Hepatocyte (in vitro differentiated cells): ENCODE data around the gene ACP7. TPM values are rescaled to one million over a fixed set of nuclear protein-coding genes. Genes with fewer than 3 reads are reported as not detected.

ENCODE experiments used
- DNase-seq: peaks from one replicate; pipeline ENCODE4 v3.0.0-alpha.2; 2016; ENCODE audit warnings: low spot score
- H2AFZ ChIP-seq: fragments of 200-600 bp; sonication (generic); 2 replicates; pipeline ENCODE4 v1.6.0; 2016; ENCODE audit warnings: antibody characterized with exemption, mild to moderate bottlenecking
- H3K27ac ChIP-seq: fragments of 200-600 bp; sonication (generic); 2 replicates; pipeline ENCODE4 v1.5.1; 2016; ENCODE audit warnings: mild to moderate bottlenecking
- H3K27me3 ChIP-seq: fragments of 200-600 bp; sonication (generic); 2 replicates; pipeline ENCODE4 v1.6.1; 2016
- H3K36me3 ChIP-seq: fragments of 200-600 bp; sonication (generic); replicated peaks from 2 replicates; pipeline ENCODE4 v1.5.1; 2016; ENCODE audit warnings: low read depth; ENCODE audit not compliant: insufficient read depth
- H3K4me1 ChIP-seq: fragments of 200-600 bp; sonication (generic); 2 replicates; pipeline ENCODE4 v1.5.1; 2016; ENCODE audit warnings: mild to moderate bottlenecking, moderate library complexity; ENCODE audit not compliant: insufficient read depth
- H3K4me2 ChIP-seq: fragments of 200-600 bp; sonication (generic); 2 replicates; pipeline ENCODE4 v1.6.0; 2016
- H3K4me3 ChIP-seq: fragments of 200-600 bp; sonication (generic); 2 replicates; pipeline ENCODE4 v1.5.1; 2016; ENCODE audit warnings: mild to moderate bottlenecking
- H3K79me2 ChIP-seq: fragments of 200-600 bp; sonication (generic); 2 replicates; pipeline ENCODE4 v1.6.0; 2017; ENCODE audit warnings: mild to moderate bottlenecking
- H3K9me2 ChIP-seq: fragments of 200-600 bp; sonication (generic); replicated peaks from 2 replicates; pipeline ENCODE4 v1.6.0; 2017; ENCODE audit warnings: mild to moderate bottlenecking; ENCODE audit not compliant: insufficient read depth
- H3K9me3 ChIP-seq: fragments of 200-600 bp; sonication (generic); 2 replicates; pipeline ENCODE4 v1.5.1; 2016; ENCODE audit warnings: low read depth, mild to moderate bottlenecking
- H4K20me1 ChIP-seq: fragments of 200-600 bp; sonication (generic); 2 replicates; pipeline ENCODE4 v1.6.0; 2016; ENCODE audit warnings: mild to moderate bottlenecking; ENCODE audit not compliant: insufficient read depth, poor library complexity, severe bottlenecking
- EZH2 ChIP-seq: fragments of 200-600 bp; sonication (generic); IDR thresholded peaks from 2 replicates; pipeline ENCODE4 v1.6.1; 2016; ENCODE audit warnings: antibody characterized with exemption, mild to moderate bottlenecking, borderline replicate concordance
- EZH2phosphoT487 ChIP-seq: fragments of 200-600 bp; sonication (generic); IDR thresholded peaks from one replicate; pipeline ENCODE4 v1.6.1; 2018; ENCODE audit warnings: antibody characterized with exemption, mild to moderate bottlenecking, low read depth, moderate library complexity; ENCODE audit not compliant: unreplicated experiment, severe bottlenecking
- WGBS: methylation state at CpG from one replicate; pipeline ENCODE4 v1.1.6; 2016; ENCODE audit warnings: low lambda C conversion rate; ENCODE audit errors: missing lambda C conversion rate; 5-methylcytosine and 5-hydroxymethylcytosine counted together
- polyA plus RNA-seq: library from polyadenylated mRNA; unstranded; fragments of >200 nt; fragmentation: Nextera tagmentation; extraction: Ambion mirVana; gene quantifications from 2 replicates; pipeline ENCODE4 v1.2.1, GENCODE V29; 2016
- total RNA-seq: library from RNA; depleted of rRNA; stranded (reverse); fragments of >200 nt; gene quantifications from 2 replicates; pipeline ENCODE4 v1.2.3, GENCODE V29; 2014
- TF ChIP-seq, protein P1 (sequence below): fragments of 200-600 bp; sonication (generic); IDR thresholded peaks from 2 replicates; pipeline ENCODE4 v1.5.1; 2016; ENCODE audit warnings: antibody characterized with exemption, mild to moderate bottlenecking; ENCODE audit not compliant: poor library complexity

Gene ACP7
- total and polyA plus RNA-seq, 2 experiments from 2014 or later = 0.13 to 0.23 TPM

DNA sequence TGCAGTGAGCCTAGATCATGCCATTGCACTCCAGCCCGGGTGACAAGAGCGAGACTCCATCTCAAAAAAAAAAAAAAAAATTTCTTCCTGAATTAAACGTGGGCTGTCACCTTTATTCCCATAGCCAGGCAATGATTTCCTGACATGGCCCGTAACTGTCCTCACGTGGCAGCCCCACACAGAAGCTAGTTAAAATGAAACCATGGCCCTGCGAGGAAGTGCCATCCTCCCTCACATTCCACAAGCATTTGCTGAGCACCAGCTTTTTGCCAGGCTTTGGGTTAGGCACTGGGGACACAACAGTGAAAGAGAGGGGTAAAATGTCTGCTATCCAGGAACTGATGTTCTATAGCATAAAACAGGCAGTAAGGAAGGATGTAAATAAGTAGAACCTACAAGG is 38.7 kb upstream of the ACP7 start:
- no peak for DNase-seq
- no peak overlapping the region for H3K4me2 ChIP-seq
- no peaks in the 10 kb centered on the region for H3K36me3 ChIP-seq
- H3K27me3 ChIP-seq = no peaks in the 10 kb centered on the region
- H3K4me1 ChIP-seq = no peaks in the 10 kb centered on the region
- no peak overlapping the region for H3K4me3 ChIP-seq
- WGBS = 80% methylated on average over 6 of the region's 6 CpGs
- no peaks in the 10 kb centered on the region for H3K9me3 ChIP-seq
- peak overlapping the region; percentile 48 for H3K27ac ChIP-seq
- no peak overlapping the region for H2AFZ ChIP-seq
- H4K20me1 ChIP-seq = no peaks in the 10 kb centered on the region
- no peaks in the 10 kb centered on the region for H3K9me2 ChIP-seq
- H3K79me2 ChIP-seq = no peaks in the 10 kb centered on the region
- TF ChIP-seq, protein P1, sequence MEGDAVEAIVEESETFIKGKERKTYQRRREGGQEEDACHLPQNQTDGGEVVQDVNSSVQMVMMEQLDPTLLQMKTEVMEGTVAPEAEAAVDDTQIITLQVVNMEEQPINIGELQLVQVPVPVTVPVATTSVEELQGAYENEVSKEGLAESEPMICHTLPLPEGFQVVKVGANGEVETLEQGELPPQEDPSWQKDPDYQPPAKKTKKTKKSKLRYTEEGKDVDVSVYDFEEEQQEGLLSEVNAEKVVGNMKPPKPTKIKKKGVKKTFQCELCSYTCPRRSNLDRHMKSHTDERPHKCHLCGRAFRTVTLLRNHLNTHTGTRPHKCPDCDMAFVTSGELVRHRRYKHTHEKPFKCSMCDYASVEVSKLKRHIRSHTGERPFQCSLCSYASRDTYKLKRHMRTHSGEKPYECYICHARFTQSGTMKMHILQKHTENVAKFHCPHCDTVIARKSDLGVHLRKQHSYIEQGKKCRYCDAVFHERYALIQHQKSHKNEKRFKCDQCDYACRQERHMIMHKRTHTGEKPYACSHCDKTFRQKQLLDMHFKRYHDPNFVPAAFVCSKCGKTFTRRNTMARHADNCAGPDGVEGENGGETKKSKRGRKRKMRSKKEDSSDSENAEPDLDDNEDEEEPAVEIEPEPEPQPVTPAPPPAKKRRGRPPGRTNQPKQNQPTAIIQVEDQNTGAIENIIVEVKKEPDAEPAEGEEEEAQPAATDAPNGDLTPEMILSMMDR = no peak

- no peak for TF ChIP-seq EZH2
- TF ChIP-seq EZH2phosphoT487 = no peak
- TF ChIP-seq, protein P1 = no peak
- H3K27ac ChIP-seq = peak overlapping the region; percentile 48
- no peaks in the 10 kb centered on the region for H3K36me3 ChIP-seq
- H3K9me3 ChIP-seq = no peaks in the 10 kb centered on the region
- WGBS = 71% methylated on average over 7 of the region's 7 CpGs
- no peak overlapping the region for H3K4me3 ChIP-seq
- peak; percentile 48 for DNase-seq
- no peak overlapping the region for H2AFZ ChIP-seq
- H3K27me3 ChIP-seq = no peaks in the 10 kb centered on the region
- H3K4me2 ChIP-seq = no peak overlapping the region
- no peaks in the 10 kb centered on the region for H4K20me1 ChIP-seq
- H3K79me2 ChIP-seq = no peaks in the 10 kb centered on the region
- H3K9me2 ChIP-seq = no peaks in the 10 kb centered on the region
- H3K4me1 ChIP-seq = no peaks in the 10 kb centered on the region
Observed at GRCh38 chr19:39046037-39046821, 37.9 kb upstream of the ACP7 start.

DNA sequence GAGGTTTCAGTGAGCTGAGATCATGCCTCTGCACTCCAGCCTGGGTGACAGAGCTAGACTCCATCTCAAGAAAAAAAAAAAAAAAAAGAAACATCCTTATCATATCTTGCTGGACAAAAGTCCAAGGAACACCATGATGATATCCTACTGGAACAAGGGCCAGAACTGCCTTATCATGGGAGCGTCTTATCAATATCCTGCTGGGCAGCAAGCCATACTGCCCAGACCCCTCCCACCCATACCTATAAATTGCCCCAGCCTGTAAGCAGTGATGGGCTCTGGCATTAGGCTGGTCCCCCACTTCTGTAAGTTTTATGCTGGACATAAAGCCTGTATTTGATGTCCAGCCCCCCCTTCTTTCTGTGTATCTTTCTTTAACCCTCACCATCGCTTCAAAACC is 37.1 kb upstream of the ACP7 start:
- no peak overlapping the region for H3K4me2 ChIP-seq
- no peaks in the 10 kb centered on the region for H3K27me3 ChIP-seq
- no peaks in the 10 kb centered on the region for H3K9me3 ChIP-seq
- no peak overlapping the region for H2AFZ ChIP-seq
- no peaks in the 10 kb centered on the region for H3K36me3 ChIP-seq
- H3K79me2 ChIP-seq = no peaks in the 10 kb centered on the region
- H4K20me1 ChIP-seq = no peaks in the 10 kb centered on the region
- WGBS = 89% methylated on average over 2 of the region's 2 CpGs
- DNase-seq = no peak
- TF ChIP-seq, protein P1 = no peak
- no peak overlapping the region for H3K4me3 ChIP-seq
- no peaks in the 10 kb centered on the region for H3K4me1 ChIP-seq
- H3K27ac ChIP-seq = no peak overlapping the region
- no peaks in the 10 kb centered on the region for H3K9me2 ChIP-seq
